Measurements from ENCODE around the gene UBAC1. TPM values are rescaled to one million over a fixed set of nuclear protein-coding genes. Genes with fewer than 3 reads are reported as not detected.

The UBAC1 gene
- total and polyA plus RNA-seq, 5 donors from 2014 or later: 17.8 to 27.7 (median 23.8) TPM

GRCh38 chr9:136006169-136006568, 45.0 kb upstream of the UBAC1 start:
- Mint-ChIP-seq H3K27ac (no peak overlapping the region), H3K27me3 (no peaks in the 10 kb centered on the region)
- no peak for DNase-seq

GRCh38 chr9:136004712-136005111, 43.5 kb upstream of the UBAC1 start:
- Mint-ChIP-seq H3K4me1 (no peaks in the 10 kb centered on the region), H3K36me3 (no peaks in the 10 kb centered on the region), H3K27ac (no peak overlapping the region), H3K4me3 (no peak overlapping the region), H3K27me3 (no peaks in the 10 kb centered on the region), H3K9me3 (no peaks in the 10 kb centered on the region)
- H3K27me3 ChIP-seq (ENCODE audit: control insufficient read depth, insufficient read depth, low read length): no peaks in the 10 kb centered on the region
- no peaks in the 10 kb centered on the region for H3K4me1 ChIP-seq (ENCODE audit: control insufficient read depth, insufficient read depth, low read length, poor library complexity, severe bottlenecking)
- no peaks in the 10 kb centered on the region for H3K9me3 ChIP-seq (ENCODE audit: control insufficient read depth in 2 of 2, low read length in 2 of 2)
- ATAC-seq (ENCODE audit: low read depth in 2 of 2) (no peak), DNase-seq (no peak)
- H3K4me3 ChIP-seq (ENCODE audit: low read depth, low read length): no peak overlapping the region
- H3K27ac ChIP-seq (ENCODE audit: insufficient read depth, low read length, poor library complexity, severe bottlenecking): no peak overlapping the region
- H3K36me3 ChIP-seq (ENCODE audit: control insufficient read depth, insufficient read depth, low read length): no peaks in the 10 kb centered on the region

More at GRCh38 chr9:136006169-136006568, 45.0 kb upstream of the UBAC1 start:
- ATAC-seq (ENCODE audit: low read depth in 2 of 2): no peak
- Histone ChIP-seq H3K27ac (ENCODE audit: insufficient read depth, low read length, poor library complexity, severe bottlenecking) (no peak overlapping the region), H3K27me3 (ENCODE audit: control insufficient read depth, insufficient read depth, low read length) (no peaks in the 10 kb centered on the region), H3K4me3 (ENCODE audit: low read depth, low read length) (no peak overlapping the region), H3K4me1 (ENCODE audit: control insufficient read depth, insufficient read depth, low read length, poor library complexity, severe bottlenecking) (no peaks in the 10 kb centered on the region), H3K36me3 (ENCODE audit: control insufficient read depth, insufficient read depth, low read length) (no peaks in the 10 kb centered on the region), H3K9me3 (ENCODE audit: control insufficient read depth in 2 of 2, low read length in 2 of 2) (no peaks in the 10 kb centered on the region)
- H3K4me1 Mint-ChIP-seq: no peaks in the 10 kb centered on the region
- H3K4me3 Mint-ChIP-seq: no peak overlapping the region
- H3K9me3 Mint-ChIP-seq: no peaks in the 10 kb centered on the region
- H3K36me3 Mint-ChIP-seq: peaks cover 3% of the 10 kb centered on the region

GRCh38 chr9:136004219-136004618, 43.0 kb upstream of the UBAC1 start:
- Histone ChIP-seq H3K27me3 (ENCODE audit: control insufficient read depth, insufficient read depth, low read length) (no peaks in the 10 kb centered on the region), H3K4me1 (ENCODE audit: control insufficient read depth, insufficient read depth, low read length, poor library complexity, severe bottlenecking) (no peaks in the 10 kb centered on the region), H3K9me3 (ENCODE audit: control insufficient read depth in 2 of 2, low read length in 2 of 2) (no peaks in the 10 kb centered on the region), H3K27ac (ENCODE audit: insufficient read depth, low read length, poor library complexity, severe bottlenecking) (no peak overlapping the region), H3K36me3 (ENCODE audit: control insufficient read depth, insufficient read depth, low read length) (no peaks in the 10 kb centered on the region), H3K4me3 (ENCODE audit: low read depth, low read length) (no peak overlapping the region)
- no peak overlapping the region for H3K4me3 Mint-ChIP-seq
- H3K27ac Mint-ChIP-seq: no peak overlapping the region
- H3K9me3 Mint-ChIP-seq: no peaks in the 10 kb centered on the region
- ATAC-seq (ENCODE audit: low read depth in 2 of 2) (no peak), DNase-seq (no peak)
- no peaks in the 10 kb centered on the region for H3K36me3 Mint-ChIP-seq
- no peaks in the 10 kb centered on the region for H3K27me3 Mint-ChIP-seq
- H3K4me1 Mint-ChIP-seq: no peaks in the 10 kb centered on the region

- H3K27me3 ChIP-seq (ENCODE audit: control insufficient read depth, insufficient read depth, low read length): no peaks in the 10 kb centered on the region
- Mint-ChIP-seq H3K27ac (no peak overlapping the region), H3K4me1 (no peaks in the 10 kb centered on the region), H3K9me3 (no peaks in the 10 kb centered on the region), H3K36me3 (no peaks in the 10 kb centered on the region), H3K27me3 (no peaks in the 10 kb centered on the region), H3K4me3 (no peak overlapping the region)
- no peaks in the 10 kb centered on the region for H3K36me3 ChIP-seq (ENCODE audit: control insufficient read depth, insufficient read depth, low read length)
- H3K4me1 ChIP-seq (ENCODE audit: control insufficient read depth, insufficient read depth, low read length, poor library complexity, severe bottlenecking): no peaks in the 10 kb centered on the region
- DNase-seq: no peak
- no peak overlapping the region for H3K27ac ChIP-seq (ENCODE audit: insufficient read depth, low read length, poor library complexity, severe bottlenecking)
- no peak overlapping the region for H3K4me3 ChIP-seq (ENCODE audit: low read depth, low read length)
- ATAC-seq (ENCODE audit: low read depth in 2 of 2): peak in 1 of 2 donors; percentile 21
- H3K9me3 ChIP-seq (ENCODE audit: control insufficient read depth in 2 of 2, low read length in 2 of 2): no peaks in the 10 kb centered on the region
Observed at GRCh38 chr9:136003411-136004218, 42.4 kb upstream of the UBAC1 start.

- H3K27me3 ChIP-seq (ENCODE audit: control insufficient read depth, insufficient read depth, low read length): no peaks in the 10 kb centered on the region
- Mint-ChIP-seq H3K9me3 (no peaks in the 10 kb centered on the region), H3K4me1 (no peaks in the 10 kb centered on the region), H3K27ac (no peak overlapping the region), H3K27me3 (no peaks in the 10 kb centered on the region), H3K4me3 (no peak overlapping the region), H3K36me3 (no peaks in the 10 kb centered on the region)
- no peaks in the 10 kb centered on the region for H3K4me1 ChIP-seq (ENCODE audit: control insufficient read depth, insufficient read depth, low read length, poor library complexity, severe bottlenecking)
- H3K4me3 ChIP-seq (ENCODE audit: low read depth, low read length): no peak overlapping the region
- no peaks in the 10 kb centered on the region for H3K36me3 ChIP-seq (ENCODE audit: control insufficient read depth, insufficient read depth, low read length)
- ATAC-seq (ENCODE audit: low read depth in 2 of 2): no peak
- no peak for DNase-seq
- no peaks in the 10 kb centered on the region for H3K9me3 ChIP-seq (ENCODE audit: control insufficient read depth in 2 of 2, low read length in 2 of 2)
- H3K27ac ChIP-seq (ENCODE audit: insufficient read depth, low read length, poor library complexity, severe bottlenecking): no peak overlapping the region
Observed at GRCh38 chr9:136002881-136003280, 41.7 kb upstream of the UBAC1 start.

GRCh38 chr9:136002215-136002614, 41.0 kb upstream of the UBAC1 start:
- H3K4me1 ChIP-seq (ENCODE audit: control insufficient read depth, insufficient read depth, low read length, poor library complexity, severe bottlenecking): no peaks in the 10 kb centered on the region
- no peak overlapping the region for H3K4me3 ChIP-seq (ENCODE audit: low read depth, low read length)
- Mint-ChIP-seq H3K9me3 (no peaks in the 10 kb centered on the region), H3K4me1 (no peaks in the 10 kb centered on the region), H3K4me3 (no peak overlapping the region), H3K27ac (no peak overlapping the region), H3K36me3 (no peaks in the 10 kb centered on the region), H3K27me3 (no peaks in the 10 kb centered on the region)
- H3K27me3 ChIP-seq (ENCODE audit: control insufficient read depth, insufficient read depth, low read length): no peaks in the 10 kb centered on the region
- ATAC-seq (ENCODE audit: low read depth in 2 of 2) (no peak), DNase-seq (no peak)
- H3K27ac ChIP-seq (ENCODE audit: insufficient read depth, low read length, poor library complexity, severe bottlenecking): no peak overlapping the region
- H3K9me3 ChIP-seq (ENCODE audit: control insufficient read depth in 2 of 2, low read length in 2 of 2): no peaks in the 10 kb centered on the region
- H3K36me3 ChIP-seq (ENCODE audit: control insufficient read depth, insufficient read depth, low read length): no peaks in the 10 kb centered on the region

GRCh38 chr9:136001231-136001630, 40.1 kb upstream of the UBAC1 start:
- Mint-ChIP-seq H3K27me3 (no peaks in the 10 kb centered on the region), H3K4me1 (no peaks in the 10 kb centered on the region), H3K4me3 (no peak overlapping the region), H3K9me3 (no peaks in the 10 kb centered on the region), H3K36me3 (no peaks in the 10 kb centered on the region), H3K27ac (no peak overlapping the region)
- DNase-seq: no peak
- Histone ChIP-seq H3K27me3 (ENCODE audit: control insufficient read depth, insufficient read depth, low read length) (no peaks in the 10 kb centered on the region), H3K9me3 (ENCODE audit: control insufficient read depth in 2 of 2, low read length in 2 of 2) (no peaks in the 10 kb centered on the region), H3K4me1 (ENCODE audit: control insufficient read depth, insufficient read depth, low read length, poor library complexity, severe bottlenecking) (no peaks in the 10 kb centered on the region), H3K36me3 (ENCODE audit: control insufficient read depth, insufficient read depth, low read length) (no peaks in the 10 kb centered on the region), H3K4me3 (ENCODE audit: low read depth, low read length) (no peak overlapping the region), H3K27ac (ENCODE audit: insufficient read depth, low read length, poor library complexity, severe bottlenecking) (no peak overlapping the region)
- ATAC-seq (ENCODE audit: low read depth in 2 of 2): no peak

GRCh38 chr9:135998410-135999071, 37.4 kb upstream of the UBAC1 start:
- no peak overlapping the region for H3K4me3 ChIP-seq (ENCODE audit: low read depth, low read length)
- H3K4me3 Mint-ChIP-seq: no peak overlapping the region
- no peak for DNase-seq
- H3K27me3 Mint-ChIP-seq: no peaks in the 10 kb centered on the region
- ATAC-seq (ENCODE audit: low read depth in 2 of 2): no peak
- H3K27me3 ChIP-seq (ENCODE audit: control insufficient read depth, insufficient read depth, low read length): no peaks in the 10 kb centered on the region
- H3K9me3 ChIP-seq (ENCODE audit: control insufficient read depth in 2 of 2, low read length in 2 of 2): no peaks in the 10 kb centered on the region
- peaks cover 0 to 3% (median under 1%) of the 10 kb centered on the region in 4 donors for H3K4me1 Mint-ChIP-seq
- H3K36me3 Mint-ChIP-seq: no peaks in the 10 kb centered on the region
- no peak overlapping the region for H3K27ac ChIP-seq (ENCODE audit: insufficient read depth, low read length, poor library complexity, severe bottlenecking)
- no peaks in the 10 kb centered on the region for H3K4me1 ChIP-seq (ENCODE audit: control insufficient read depth, insufficient read depth, low read length, poor library complexity, severe bottlenecking)
- no peaks in the 10 kb centered on the region for H3K36me3 ChIP-seq (ENCODE audit: control insufficient read depth, insufficient read depth, low read length)
- H3K9me3 Mint-ChIP-seq: no peaks in the 10 kb centered on the region
- no peak overlapping the region for H3K27ac Mint-ChIP-seq

Measured in CD4-positive, CD25-positive, alpha-beta regulatory T cell (primary cell).